ENCODE data around the gene VPS51. TPM values are rescaled to one million over a fixed set of nuclear protein-coding genes. Genes with fewer than 3 reads are reported as not detected.

Gene VPS51
- total RNA-seq (ENCODE audit: low replicate concordance): 96.3 and 104 TPM in 2 replicates
- long read RNA-seq, partial matches to known transcripts: 2 of 5 reads
- long read RNA-seq, other reads (novel, unspliced or antisense): 1 of 5 reads

GRCh38 chr11:65095974-65096806 is at the start of gene VPS51:
TSS of gene VPS51 (plus strand) at chr11:65096214. CDS start at chr11:65096251, 37 bp downstream.
- H3K4me3 Mint-ChIP-seq: peak within 1 kb of the TSS; percentile 95
- peaks cover 9% of the 10 kb centered on the region for H3K4me1 Mint-ChIP-seq (ENCODE audit: unreplicated experiment)
- TF ChIP-seq CTCF (conservative IDR thresholded peaks at IDR 0.05): no peak
- H3K36me3 Mint-ChIP-seq: no peaks in the 10 kb centered on the region
- H3K27ac Mint-ChIP-seq: peak within 1 kb of the TSS; percentile 90
- H3K9me3 Mint-ChIP-seq: no peaks in the 10 kb centered on the region
- no peaks in the 10 kb centered on the region for H3K27me3 Mint-ChIP-seq
- DNase-seq (ENCODE audit: extremely low spot score, unreplicated experiment): no peak

- TF ChIP-seq CTCF (conservative IDR thresholded peaks at IDR 0.05): no peak
- no peak for DNase-seq (ENCODE audit: extremely low spot score, unreplicated experiment)
- H3K4me1 Mint-ChIP-seq (ENCODE audit: unreplicated experiment): no peaks in the 10 kb centered on the region
- no peak overlapping the region for H3K4me3 Mint-ChIP-seq
- no peaks in the 10 kb centered on the region for H3K9me3 Mint-ChIP-seq
- H3K27me3 Mint-ChIP-seq: peaks cover 4% of the 10 kb centered on the region
- peaks cover 6% of the 10 kb centered on the region for H3K36me3 Mint-ChIP-seq
- H3K27ac Mint-ChIP-seq: no peak overlapping the region
Observed at GRCh38 chr11:65047581-65048422, 48.2 kb upstream of the VPS51 start.

- Mint-ChIP-seq H3K27ac (no peak overlapping the region), H3K36me3 (peaks cover 3% of the 10 kb centered on the region), H3K9me3 (no peaks in the 10 kb centered on the region), H3K4me3 (no peak overlapping the region), H3K27me3 (peaks cover 8% of the 10 kb centered on the region), H3K4me1 (ENCODE audit: unreplicated experiment) (no peaks in the 10 kb centered on the region)
- no peak for TF ChIP-seq CTCF (conservative IDR thresholded peaks at IDR 0.05)
- DNase-seq (ENCODE audit: extremely low spot score, unreplicated experiment): no peak
Observed at GRCh38 chr11:65051398-65051858, 44.6 kb upstream of the VPS51 start.

GRCh38 chr11:65053827-65054508 is 42.0 kb upstream of the VPS51 start:
- Mint-ChIP-seq H3K9me3 (no peaks in the 10 kb centered on the region), H3K4me1 (ENCODE audit: unreplicated experiment) (no peaks in the 10 kb centered on the region), H3K27ac (peak overlapping the region; percentile 39), H3K27me3 (peaks cover 5% of the 10 kb centered on the region), H3K36me3 (no peaks in the 10 kb centered on the region), H3K4me3 (no peak overlapping the region)
- no peak for TF ChIP-seq CTCF (conservative IDR thresholded peaks at IDR 0.05)
- DNase-seq (ENCODE audit: extremely low spot score, unreplicated experiment): no peak

- H3K27me3 Mint-ChIP-seq: peaks cover 5% of the 10 kb centered on the region
- H3K36me3 Mint-ChIP-seq: no peaks in the 10 kb centered on the region
- H3K4me1 Mint-ChIP-seq (ENCODE audit: unreplicated experiment): no peaks in the 10 kb centered on the region
- H3K4me3 Mint-ChIP-seq: no peak overlapping the region
- H3K9me3 Mint-ChIP-seq: no peaks in the 10 kb centered on the region
- no peak overlapping the region for H3K27ac Mint-ChIP-seq
- no peak for DNase-seq (ENCODE audit: extremely low spot score, unreplicated experiment)
- no peak for TF ChIP-seq CTCF (conservative IDR thresholded peaks at IDR 0.05)
Observed at GRCh38 chr11:65055538-65055937, 40.5 kb upstream of the VPS51 start.
